Smooth muscle cell of the brain vasculature (primary cell): ENCODE results near the gene DROSHA.
"Not testable (repeated sequence)": the region's sequence is repeated elsewhere in the genome, so short reads cannot be mapped to it uniquely, and the experiment has no call there.

Source experiments
- DNase-seq: peaks from one replicate; pipeline ENCODE4 v3.0.0-alpha.2; 2012; ENCODE audit warnings: low read depth, low spot score

DROSHA gene

DNA sequence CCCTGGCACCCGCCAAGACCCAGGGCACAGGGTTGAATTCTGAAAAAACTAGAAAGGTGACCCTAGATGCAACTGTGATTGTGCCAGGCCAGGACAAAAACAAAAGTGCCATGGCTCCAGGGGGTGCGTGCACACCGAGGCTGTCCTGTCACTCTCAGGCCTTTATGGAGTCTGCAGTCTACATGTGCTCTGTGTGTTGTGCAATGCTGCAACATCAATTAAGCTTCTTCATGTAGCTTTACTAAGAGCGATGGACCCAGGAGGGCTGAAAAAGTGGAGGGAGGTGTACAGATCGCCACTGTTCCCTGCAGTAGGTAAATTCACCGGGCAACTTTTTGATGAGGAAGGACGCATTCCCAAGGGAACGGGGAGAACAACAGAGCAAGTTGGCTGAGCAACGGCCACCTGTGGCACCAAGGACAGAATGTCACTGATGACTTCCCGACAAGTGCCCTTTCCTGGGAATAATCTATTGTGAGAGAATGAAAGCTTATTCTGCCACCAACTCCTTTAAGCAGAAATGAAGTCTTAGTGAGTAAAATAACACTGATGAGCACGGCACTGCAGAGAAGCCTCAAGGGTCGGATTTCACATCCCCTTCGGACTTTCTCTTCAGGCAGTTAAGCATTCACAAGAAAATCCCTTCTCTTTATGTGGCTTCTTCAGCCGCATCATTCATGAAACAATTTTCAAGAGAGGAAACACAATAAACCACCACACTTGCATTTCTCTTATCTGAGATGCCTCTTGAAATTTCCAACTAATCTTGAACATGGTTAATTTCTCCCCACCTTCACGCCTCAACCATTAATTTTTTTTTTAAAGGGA is 149.6 kb downstream of the DROSHA start:
- DNase-seq, result no peak

- no peak for DNase-seq
Observed at GRCh38 chr5:31381299-31381698, 150.6 kb downstream of the DROSHA start.

- no peak for DNase-seq
Observed at GRCh38 chr5:31380049-31380448, 151.8 kb downstream of the DROSHA start.

DNA sequence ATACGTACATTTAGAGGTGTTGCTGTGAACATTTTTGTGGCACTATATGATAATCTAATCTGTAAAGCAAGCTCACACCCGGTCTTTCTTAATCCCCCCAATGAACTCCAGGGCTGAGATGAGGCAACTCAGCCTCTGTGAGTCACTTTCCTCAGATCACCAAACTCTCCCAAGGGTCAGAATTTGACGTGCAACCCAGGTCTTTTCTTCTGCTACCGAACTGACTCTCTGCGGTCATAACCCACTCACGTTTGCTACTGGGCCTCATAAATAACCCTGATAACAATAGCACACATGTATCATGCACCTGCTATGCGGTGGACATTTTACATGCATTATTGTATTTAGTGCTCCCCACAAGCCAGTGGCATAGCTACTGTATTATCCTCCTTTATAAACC is 153.1 kb downstream of the DROSHA start:
- no peak for DNase-seq

- no peak for DNase-seq
Observed at GRCh38 chr5:31378136-31378535, 153.8 kb downstream of the DROSHA start.

GRCh38 chr5:31377274-31377946 is 154.5 kb downstream of the DROSHA start:
- no peak for DNase-seq

DNA sequence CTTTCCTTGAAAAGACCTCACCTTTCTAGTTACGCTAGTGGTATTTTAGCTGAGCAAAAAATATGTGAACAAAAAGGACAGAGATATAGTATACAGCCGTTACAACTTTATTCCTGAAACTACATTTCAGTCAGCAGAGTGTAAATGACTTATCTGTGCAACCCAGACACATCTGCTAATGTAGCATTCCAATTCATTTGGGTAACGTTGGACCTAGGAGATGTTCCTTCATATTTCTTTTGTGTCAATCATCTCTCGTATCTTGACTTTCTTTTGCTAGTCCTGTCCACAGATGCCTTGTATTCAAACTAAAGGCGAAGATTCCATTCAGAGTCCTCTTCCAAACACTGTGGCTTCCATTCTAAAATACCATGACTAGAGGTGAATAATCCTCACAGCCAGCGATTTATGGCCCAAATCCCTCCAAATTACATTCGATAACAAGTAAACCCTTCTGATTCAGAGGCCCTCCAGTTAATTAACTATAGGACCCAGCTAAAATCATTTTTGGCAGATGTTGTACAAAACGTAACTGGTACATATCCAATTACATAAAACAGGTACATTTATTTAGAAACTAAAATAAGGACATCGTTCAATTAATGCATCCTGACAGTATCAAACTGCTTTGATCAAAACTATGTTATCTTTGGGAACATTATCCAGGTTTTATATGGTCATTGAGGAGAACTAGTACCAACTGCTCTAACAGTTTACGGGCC is 155.7 kb downstream of the DROSHA start:
- no peak for DNase-seq

GRCh38 chr5:31372124-31372523 is 159.8 kb downstream of the DROSHA start:
- no peak for DNase-seq

DNA sequence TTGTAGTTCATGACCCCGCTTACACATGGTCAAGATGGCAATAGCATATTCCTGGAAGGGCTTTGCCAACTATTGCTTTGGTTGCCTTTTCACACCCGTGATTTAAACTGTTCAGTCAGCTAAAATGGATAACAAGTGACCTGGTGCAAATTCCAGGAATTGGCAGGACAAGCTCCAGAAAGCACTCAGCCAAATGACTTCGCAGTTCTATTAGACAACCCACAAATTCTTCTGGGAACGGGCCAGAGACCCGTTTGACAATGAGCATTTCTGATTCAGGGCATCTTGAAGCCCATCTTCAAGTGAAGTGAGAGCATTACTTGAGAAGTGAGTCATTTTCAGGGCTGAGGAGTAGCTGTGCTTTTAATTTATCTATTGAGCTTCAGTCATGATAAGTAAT is 165.0 kb downstream of the DROSHA start:
- no peak for DNase-seq

- DNase-seq, result no peak
Observed at GRCh38 chr5:31365776-31366175, 166.1 kb downstream of the DROSHA start.

GRCh38 chr5:31364881-31365636 is 166.8 kb downstream of the DROSHA start:
- no peak for DNase-seq

DNA sequence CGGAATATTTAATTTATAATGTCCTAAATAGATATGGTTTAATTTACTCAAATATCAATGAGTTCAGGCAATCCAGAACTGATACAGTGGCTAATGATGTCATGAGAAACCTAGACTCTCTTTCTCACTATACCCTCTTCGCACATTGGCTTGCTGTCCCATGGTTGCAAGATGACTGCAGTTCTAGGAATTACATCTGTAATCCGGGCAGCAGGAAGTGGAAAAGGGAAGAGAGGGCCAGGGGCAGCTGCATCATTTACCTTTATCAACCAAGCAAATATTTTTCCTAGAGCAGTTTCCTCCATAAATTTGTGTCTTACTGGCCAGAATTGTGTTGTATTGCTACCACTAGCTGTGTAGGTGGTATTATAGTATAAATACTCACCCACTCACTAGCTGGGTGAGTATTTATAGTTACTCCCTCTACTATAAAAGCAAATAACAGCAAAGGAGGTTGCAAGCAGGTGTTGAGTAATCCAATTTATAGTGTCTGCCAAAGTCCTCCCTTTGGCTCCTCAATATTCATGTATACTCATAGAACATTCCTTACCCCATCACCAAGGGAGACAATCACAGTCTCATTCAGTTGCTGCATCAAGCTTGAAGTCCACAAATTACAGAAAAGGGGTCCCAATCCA is 168.8 kb downstream of the DROSHA start:
- no peak for DNase-seq

- DNase-seq, result no peak
Observed at GRCh38 chr5:31362529-31362900, 169.4 kb downstream of the DROSHA start.

DNA sequence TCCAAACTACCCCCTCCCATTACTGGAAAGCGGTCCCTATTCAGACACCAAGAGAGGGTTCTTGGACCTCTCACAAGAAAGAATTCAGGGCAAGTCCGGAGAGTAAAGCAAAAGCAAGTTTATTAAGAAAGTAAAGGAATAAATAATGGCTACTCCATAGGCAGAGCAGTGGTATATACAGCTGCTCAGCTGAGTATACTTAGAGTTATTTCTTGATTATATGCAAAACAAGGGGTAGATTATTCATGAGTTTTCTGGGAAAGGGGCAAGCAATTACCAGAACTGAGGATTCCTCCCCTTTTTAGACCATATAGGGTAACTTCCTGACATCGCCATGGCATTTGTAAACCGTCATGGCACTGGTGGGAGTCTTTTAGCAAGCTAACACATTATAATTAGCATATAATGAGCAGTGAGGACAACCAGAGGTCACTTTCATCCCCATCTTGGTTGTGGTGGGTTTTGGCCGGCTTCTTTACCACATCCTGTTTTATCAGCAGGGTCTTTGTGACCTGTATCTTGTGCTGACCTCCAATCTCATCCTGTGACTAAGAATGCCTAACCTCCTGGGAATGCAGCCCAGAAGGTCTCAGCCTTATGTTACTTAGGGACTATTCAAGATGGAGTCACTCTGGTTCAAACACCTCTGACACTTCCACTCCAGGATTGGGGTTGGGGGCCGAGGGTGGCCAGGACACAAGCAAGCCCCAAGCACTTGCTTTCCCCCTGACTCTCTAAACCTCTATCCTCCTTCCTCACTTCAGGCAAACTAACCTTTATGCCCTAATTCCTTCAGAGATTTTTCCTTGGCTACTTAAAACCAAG is 170.0 kb downstream of the DROSHA start:
- DNase-seq, result not testable (repeated sequence)

- no peak for DNase-seq
Observed at GRCh38 chr5:31361234-31361633, 170.7 kb downstream of the DROSHA start.

DNA sequence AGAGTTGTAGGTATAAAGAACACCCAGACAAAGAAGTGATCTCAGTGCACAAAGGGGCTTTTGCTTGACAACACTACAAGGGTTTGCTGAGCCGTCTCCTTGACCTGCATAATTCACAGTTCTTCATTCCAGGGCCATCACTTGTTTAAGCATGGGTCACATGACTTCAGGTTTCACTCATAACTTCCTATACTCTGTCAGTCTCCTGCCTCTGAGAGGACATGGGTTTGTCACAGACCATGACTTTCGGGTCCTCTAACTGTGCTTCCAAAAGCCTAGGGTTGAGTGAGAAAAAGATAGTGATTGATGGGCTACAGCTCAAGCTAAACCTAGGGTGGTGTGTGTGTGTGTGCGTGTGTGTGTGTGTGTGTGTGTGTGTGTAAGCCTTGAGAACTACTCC is 172.1 kb downstream of the DROSHA start:
- no peak for DNase-seq

- DNase-seq, result no peak
Observed at GRCh38 chr5:31357038-31357437, 174.9 kb downstream of the DROSHA start.

DNA sequence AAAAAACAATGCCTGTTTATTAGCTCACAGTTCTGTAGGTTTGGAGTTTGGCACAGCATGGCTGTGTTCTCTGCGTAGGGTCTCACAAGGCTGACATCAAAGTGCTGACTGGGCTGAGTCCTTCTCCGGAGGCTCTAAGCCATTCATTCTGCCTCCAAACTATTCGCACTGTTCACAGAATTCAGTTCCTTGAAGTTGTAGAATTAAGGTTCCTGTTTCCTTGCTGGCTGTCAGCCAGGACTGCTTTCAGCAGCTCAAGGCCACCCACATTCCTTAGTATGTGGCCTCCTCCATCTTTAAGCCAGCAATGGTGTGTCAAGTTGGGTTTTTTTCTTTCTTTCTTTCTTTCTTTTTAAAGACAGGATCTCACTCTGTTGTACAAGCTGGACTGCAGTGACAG is 176.6 kb downstream of the DROSHA start:
- no peak for DNase-seq
